ENCODE data around the gene SH3TC1. TPM values are rescaled to one million over a fixed set of nuclear protein-coding genes. Genes with fewer than 3 reads are reported as not detected.

The SH3TC1 gene
- polyA plus RNA-seq, 2 of the 4 experiments (the other 2 are of a cell fraction): 2.8 to 7.4 TPM

DNA sequence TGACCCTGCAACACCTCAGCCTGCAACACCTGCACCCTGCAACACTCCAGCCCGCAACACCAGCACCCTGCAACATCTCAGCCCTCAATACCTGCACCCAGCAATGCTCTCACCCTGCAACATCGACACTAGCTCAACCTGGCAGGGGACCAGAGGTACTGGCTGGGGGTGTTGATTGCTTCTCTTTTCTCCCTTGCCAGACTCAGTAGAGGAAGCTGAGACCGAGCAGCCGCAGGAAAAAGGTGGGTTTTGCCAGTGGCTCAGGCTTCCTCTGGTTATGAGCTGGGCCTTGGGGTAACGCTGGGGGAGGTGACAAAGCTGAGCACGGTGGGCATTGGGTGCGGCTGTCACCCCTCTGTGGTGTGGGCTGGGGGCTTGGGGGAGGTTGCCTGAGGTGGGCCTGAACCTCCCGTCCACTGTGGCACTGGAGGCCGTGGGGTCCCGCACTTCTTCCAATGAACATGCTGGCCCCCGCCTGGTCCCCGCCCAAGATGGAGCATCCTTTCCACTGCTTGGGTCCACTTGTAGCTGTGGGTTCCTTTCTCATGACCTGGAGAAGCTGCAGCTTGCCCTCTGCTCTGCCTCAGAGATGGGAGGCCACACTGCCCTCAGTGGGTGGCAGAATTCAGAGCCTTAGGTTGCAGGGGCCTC is 26.0 kb downstream of the SH3TC1 start:
- 0 out of 3 replicates have a peak overlapping the region, but pooled peaks have one; percentile 45 for H3K4me2 ChIP-seq
- ATAC-seq (no peak), DNase-seq (ENCODE audit: low read depth in 1 of 2, low spot score in 1 of 2) (no peak), FAIRE-seq (no peak)
- no peak overlapping the region for H3K4me3 ChIP-seq
- no peak for TF ChIP-seq FOSB (CRISPR knock-in tag; IDR thresholded peaks at IDR 0.05)
- no peak for TF ChIP-seq KDM1A (IDR thresholded peaks at IDR 0.05; ENCODE audit: low read depth)
- no peak for TF ChIP-seq SREBF2 (IDR thresholded peaks at IDR 0.05)
- no peak for TF ChIP-seq CTCF (IDR thresholded peaks at IDR 0.05)
- no peak for TF ChIP-seq TFCP2L1 (CRISPR knock-in tag; IDR thresholded peaks at IDR 0.05)
- TF ChIP-seq NPAS2 (CRISPR knock-in tag; IDR thresholded peaks at IDR 0.05; ENCODE audit: borderline replicate concordance): no peak
- no peak for TF ChIP-seq CHD2 (IDR thresholded peaks at IDR 0.05; ENCODE audit: low read length, partially characterized antibody)
- no peak for TF ChIP-seq GATA3 (IDR thresholded peaks at IDR 0.05; ENCODE audit: borderline replicate concordance)
- TF ChIP-seq MYC (IDR thresholded peaks at IDR 0.05; ENCODE audit: borderline replicate concordance, low read length): no peak
- TF ChIP-seq, protein P1, sequence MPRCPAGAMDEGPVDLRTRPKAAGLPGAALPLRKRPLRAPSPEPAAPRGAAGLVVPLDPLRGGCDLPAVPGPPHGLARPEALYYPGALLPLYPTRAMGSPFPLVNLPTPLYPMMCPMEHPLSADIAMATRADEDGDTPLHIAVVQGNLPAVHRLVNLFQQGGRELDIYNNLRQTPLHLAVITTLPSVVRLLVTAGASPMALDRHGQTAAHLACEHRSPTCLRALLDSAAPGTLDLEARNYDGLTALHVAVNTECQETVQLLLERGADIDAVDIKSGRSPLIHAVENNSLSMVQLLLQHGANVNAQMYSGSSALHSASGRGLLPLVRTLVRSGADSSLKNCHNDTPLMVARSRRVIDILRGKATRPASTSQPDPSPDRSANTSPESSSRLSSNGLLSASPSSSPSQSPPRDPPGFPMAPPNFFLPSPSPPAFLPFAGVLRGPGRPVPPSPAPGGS (IDR thresholded peaks at IDR 0.05): no peak
- no peak for TF ChIP-seq ESRRA (IDR thresholded peaks at IDR 0.05; ENCODE audit: borderline replicate concordance, low read length)
- no peak for TF ChIP-seq JUN (IDR thresholded peaks at IDR 0.05)
- no peak for TF ChIP-seq PHF8 (IDR thresholded peaks at IDR 0.05; ENCODE audit: borderline replicate concordance, low read depth)
- no peak for TF ChIP-seq EP300 (IDR thresholded peaks at IDR 0.05)
- TF ChIP-seq RNF2 (IDR thresholded peaks at IDR 0.05; ENCODE audit: borderline replicate concordance, low read depth): no peak
- no peak for TF ChIP-seq FOSL2 (IDR thresholded peaks at IDR 0.05)
- no peak for TF ChIP-seq FOSL2 (CRISPR knock-in tag; IDR thresholded peaks at IDR 0.05)
- TF ChIP-seq SMC3 (IDR thresholded peaks at IDR 0.05): no peak
- no peak for TF ChIP-seq RARB (CRISPR knock-in tag; IDR thresholded peaks at IDR 0.05)
- no peak for TF ChIP-seq POLR2A (IDR thresholded peaks at IDR 0.05; ENCODE audit: low read length)
- TF ChIP-seq EHMT2 (IDR thresholded peaks at IDR 0.05; ENCODE audit: low read depth): no peak
- CTCF ChIA-PET: interaction anchor here (0.6 to 4.0 kb wide), 7 partner anchors 11 to 183 kb away, joined by 3 to 20 read pairs (median 4); no protein-coding TSS in a partner anchor
- no peaks in the 10 kb centered on the region for H3K9me3 ChIP-seq
- POLR2A ChIA-PET: no interaction called here
- peaks cover 35% of the 10 kb centered on the region for H3K4me1 ChIP-seq
- 85% methylated on average over 7 of the region's 12 CpGs for WGBS (ENCODE audit: missing lambda C conversion rate)
- peak overlapping the region; percentile 59 to 97; a peak in 5 of 6 replicates for H3K27ac ChIP-seq

GRCh38 chr4:8225706-8226443 is 26.8 kb downstream of the SH3TC1 start:
- no peak overlapping the region for H3K4me3 ChIP-seq
- peak in 1 of 2 experiments; percentile 15 for DNase-seq (ENCODE audit: low read depth in 1 of 2, low spot score in 1 of 2)
- H3K9me3 ChIP-seq: no peaks in the 10 kb centered on the region
- H3K4me2 ChIP-seq: peak overlapping the region; percentile 45; the same call in 2 of the 3 replicates
- H3K4me1 ChIP-seq: peaks cover 35% of the 10 kb centered on the region
- no peak for TF ChIP-seq NFE2L2 (conservative IDR thresholded peaks at IDR 0.05; ENCODE audit: low read length)
- no peak for TF ChIP-seq MAZ (IDR thresholded peaks at IDR 0.05; ENCODE audit: borderline replicate concordance, low read depth, low read length)
- no peak for TF ChIP-seq HMGXB4 (CRISPR knock-in tag; IDR thresholded peaks at IDR 0.05; ENCODE audit: borderline replicate concordance)
- no peak for TF ChIP-seq POLR2AphosphoS2 (conservative IDR thresholded peaks at IDR 0.05; ENCODE audit: low read length)
- no peak for TF ChIP-seq ZNF302 (CRISPR knock-in tag; IDR thresholded peaks at IDR 0.05)
- no peak for TF ChIP-seq MAX (IDR thresholded peaks at IDR 0.05)
- no peak for TF ChIP-seq CHD2 (IDR thresholded peaks at IDR 0.05; ENCODE audit: low read length, partially characterized antibody)
- no peak for TF ChIP-seq MAFK (IDR thresholded peaks at IDR 0.05; ENCODE audit: partially characterized antibody)
- peak overlapping the region; percentile 59 to 97 for H3K27ac ChIP-seq
- ATAC-seq: peak in 1 of 2 experiments; percentile 16; a peak in 2 of 6 replicates
- ChIA-PET CTCF (interaction anchor here (1.0 to 4.0 kb wide), 6 partner anchors 11 to 177 kb away, joined by 3 to 20 read pairs (median 6); no protein-coding TSS in a partner anchor), POLR2A (interaction anchor here (1.0 kb wide), 1 partner anchor 27 kb away, joined by 3 read pairs; no protein-coding TSS in a partner anchor)
- WGBS (ENCODE audit: missing lambda C conversion rate): 26% methylated on average over 9 of the region's 10 CpGs
- FAIRE-seq: no peak
